Keratinocyte (primary cell): ENCODE data around the gene TSR1. TPM values are rescaled to one million over a fixed set of nuclear protein-coding genes. Genes with fewer than 3 reads are reported as not detected.

ENCODE experiments used
- DNase-seq: peaks from one replicate; pipeline ENCODE4 v3.0.0-alpha.2; 2011; ENCODE audit warnings: low read depth, missing footprints, low spot score
- FAIRE-seq: peaks from 2 replicates; lab custom pipeline; 2011; peaks lifted over from hg19 to GRCh38; lab: Jason Lieb, UNC
- H2AFZ ChIP-seq: 2 replicates; pipeline ENCODE4 v1.6.0; 2012; ENCODE audit warnings: low read length, control low read depth, inconsistent platforms; ENCODE audit not compliant: control insufficient read depth
- H3K27ac ChIP-seq: 2 replicates; pipeline ENCODE4 v1.5.1; 2011; ENCODE audit warnings: low read length; ENCODE audit not compliant: control insufficient read depth, insufficient read depth
- H3K27me3 ChIP-seq: 3 replicates; pipeline ENCODE4 v1.6.0; 2011; ENCODE audit warnings: low read length; ENCODE audit not compliant: control insufficient read depth, insufficient read depth; ENCODE audit errors: extremely low read depth
- H3K36me3 ChIP-seq, 2 experiments: 2 replicates in 1 of 2; 3 replicates in 1 of 2; pipeline ENCODE4 v1.5.1; 2011; ENCODE audit warnings: low read length in 2 of 2, mild to moderate bottlenecking in 1 of 2; ENCODE audit not compliant: control insufficient read depth in 2 of 2, insufficient read depth in 2 of 2; ENCODE audit errors: extremely low read depth in 1 of 2
- H3K4me1 ChIP-seq: 3 replicates; pipeline ENCODE4 v1.5.1; 2011; ENCODE audit warnings: low read length; ENCODE audit not compliant: control insufficient read depth, insufficient read depth; ENCODE audit errors: extremely low read depth
- H3K4me2 ChIP-seq: 3 replicates; pipeline ENCODE4 v1.6.0; 2011; ENCODE audit warnings: low read depth, low read length; ENCODE audit not compliant: control insufficient read depth, insufficient read depth; ENCODE audit errors: extremely low read depth
- H3K4me3 ChIP-seq, 3 experiments: fragments of 200-600 bp in 1 of 3; sonication (generic) in 1 of 3; 2 replicates in 2 of 3; 3 replicates in 1 of 3; pipeline ENCODE4 v1.5.1; 2011 to 2016; ENCODE audit warnings: low read length in 3 of 3, mild to moderate bottlenecking in 3 of 3, control low read depth in 2 of 3, inconsistent platforms in 1 of 3, low read depth in 1 of 3, mixed read lengths in 1 of 3, mixed run types in 1 of 3, moderate library complexity in 1 of 3; ENCODE audit not compliant: control insufficient read depth in 2 of 3, insufficient read depth in 2 of 3; ENCODE audit errors: extremely low read depth in 1 of 3
- H3K79me2 ChIP-seq: 2 replicates; pipeline ENCODE4 v1.6.0; 2012; ENCODE audit warnings: low read length; ENCODE audit not compliant: control insufficient read depth, insufficient read depth
- H3K9ac ChIP-seq: 3 replicates; pipeline ENCODE4 v1.6.0; 2011; ENCODE audit warnings: low read length; ENCODE audit not compliant: control insufficient read depth, insufficient read depth; ENCODE audit errors: extremely low read depth
- H3K9me1 ChIP-seq: 3 replicates; pipeline ENCODE4 v1.6.0; 2011; ENCODE audit warnings: low read length; ENCODE audit not compliant: control insufficient read depth, insufficient read depth; ENCODE audit errors: extremely low read depth
- H3K9me3 ChIP-seq: 2 replicates; pipeline ENCODE4 v1.5.1; 2012; ENCODE audit warnings: low read depth, low read length; ENCODE audit not compliant: control insufficient read depth
- H4K20me1 ChIP-seq: 3 replicates; pipeline ENCODE4 v1.6.0; 2011; ENCODE audit warnings: low read length; ENCODE audit not compliant: control insufficient read depth, insufficient read depth; ENCODE audit errors: extremely low read depth
- CTCF ChIP-seq, 3 experiments: IDR thresholded peaks in 1 of 3; conservative IDR thresholded peaks in 1 of 3; optimal IDR thresholded peaks in 1 of 3; 2 replicates in 2 of 3; 3 replicates in 1 of 3; pipeline versions ENCODE3 to v1.5.1; 2011; ENCODE audit warnings: low read length in 3 of 3, mild to moderate bottlenecking in 3 of 3, moderate library complexity in 2 of 3, control low read depth in 1 of 3, inconsistent platforms in 1 of 3; ENCODE audit not compliant: insufficient read depth in 2 of 3; ENCODE audit errors: extremely low read depth in 1 of 3
- EZH2 ChIP-seq: IDR thresholded peaks from one replicate; pipeline ENCODE4 v1.6.1; 2012; ENCODE audit warnings: inconsistent platforms, mild to moderate bottlenecking, low read length, moderate library complexity
- dilution Hi-C: fragments of 300-500 bp; cut with MboI; formaldehyde crosslinking; loops from one replicate; pipeline ENCODE4 v1.7.0; 2020; ENCODE audit warnings: low sequenced_read_pairs; ENCODE audit not compliant: extremely low pct_ligation_motif_present
- polyA plus RNA-seq, 5 experiments: library from polyadenylated mRNA; depleted of rRNA in 3 of 5; stranded (reverse) in 3 of 5; stranded (forward) in 1 of 5; unstranded in 1 of 5; fragments of >200 nt; gene quantifications; 1 replicate in 1 of 5; 2 replicates in 3 of 5; 3 replicates in 1 of 5; pipeline versions ENCODE4 v1.2.1 to v1.2.3, GENCODE V29; 2011 to 2012; ENCODE audit warnings: missing spikeins in 2 of 5, low read depth in 1 of 5, low replicate concordance in 1 of 5

TSR1 gene
- polyA plus RNA-seq, 1 donor (not counting 4 experiments of a cell fraction or from before 2014, with no cell fraction given): 17.1 TPM

GRCh38 chr17:2337544-2338314, 1.5 kb upstream of the TSR1 start:
- TF ChIP-seq EZH2 (no peak), CTCF (optimal IDR thresholded peaks at IDR 0.05 in 1 of 3, IDR thresholded peaks at IDR 0.05 in 1 of 3, conservative IDR thresholded peaks at IDR 0.05 in 1 of 3; ENCODE audit: extremely low read depth in 1 of 3, insufficient read depth in 2 of 3, low read length in 3 of 3) (peak in 1 of 3 experiments; percentile 4)
- Histone ChIP-seq H4K20me1 (no peaks in the 10 kb centered on the region), H3K4me2 (peak overlapping the region; percentile 94), H3K9ac (peak overlapping the region; percentile 96), H3K4me1 (peaks cover 20% of the 10 kb centered on the region), H3K36me3 (peaks cover 11 to 27% of the 10 kb centered on the region in 2 experiments), H3K9me1 (no peaks in the 10 kb centered on the region), H3K27ac (peak overlapping the region; percentile 42), H3K27me3 (no peaks in the 10 kb centered on the region), H3K9me3 (no peaks in the 10 kb centered on the region), H3K79me2 (peaks cover 38% of the 10 kb centered on the region), H2AFZ (peak overlapping the region; percentile 72), H3K4me3 (peak overlapping the region; percentile 61 to 87 (median 66))
- FAIRE-seq: no peak
- dilution Hi-C loops: no loop called here
- DNase-seq: no peak

DNA sequence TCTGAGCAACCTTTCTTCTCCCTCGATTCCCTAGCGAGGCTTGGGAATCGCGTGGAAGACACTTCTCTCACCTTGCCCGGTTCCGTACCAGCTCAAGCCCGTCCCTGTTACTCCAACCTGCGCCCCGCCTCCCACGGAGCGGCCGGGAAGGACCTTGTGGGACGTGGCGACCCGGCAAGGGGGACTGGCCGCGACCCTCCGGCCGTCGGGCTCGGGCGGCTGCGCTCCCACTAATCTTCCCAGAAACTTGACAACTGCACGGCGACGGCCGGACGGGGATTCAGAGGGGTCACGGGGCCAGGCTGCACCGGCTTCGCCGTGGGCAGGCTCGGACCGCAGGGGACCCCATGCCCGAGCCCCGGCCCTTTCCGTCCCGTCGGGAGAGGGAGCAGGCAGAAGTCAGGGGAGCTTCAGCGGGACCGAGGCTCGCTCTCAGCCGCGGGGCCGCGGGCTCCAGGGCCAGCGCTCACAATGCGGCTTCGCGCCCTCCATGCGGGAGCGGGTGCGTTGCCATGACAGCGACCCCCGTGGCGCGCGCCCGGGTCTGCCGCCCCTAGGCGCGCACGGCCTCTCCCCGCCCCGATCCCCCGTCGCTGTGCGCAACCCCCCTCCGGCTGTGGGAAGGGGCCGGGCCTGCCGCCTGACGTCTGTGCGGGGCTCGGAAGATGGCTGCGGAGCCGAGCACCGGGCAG, 741 bp upstream of the TSR1 start, which contains the start of gene SGSM2:
SGSM2 (plus strand) TSS at position 650 of the 692 bp plus-strand sequence. CDS start 188 bp downstream, outside the sequence.
- peak within 1 kb of the TSS; percentile 94 for H3K4me2 ChIP-seq
- no peaks in the 10 kb centered on the region for H3K9me1 ChIP-seq
- H3K4me3 ChIP-seq: peak within 1 kb of the TSS; percentile 61 to 90 (median 87)
- no peaks in the 10 kb centered on the region for H4K20me1 ChIP-seq
- peaks cover 11 to 31% of the 10 kb centered on the region in 2 experiments for H3K36me3 ChIP-seq
- H3K27ac ChIP-seq: peak within 1 kb of the TSS; percentile 86
- DNase-seq: no peak
- H3K27me3 ChIP-seq: no peaks in the 10 kb centered on the region
- H3K9me3 ChIP-seq: no peaks in the 10 kb centered on the region
- peak within 1 kb of the TSS; percentile 91 for H2AFZ ChIP-seq
- H3K9ac ChIP-seq: peak within 1 kb of the TSS; percentile 96
- peaks cover 20% of the 10 kb centered on the region for H3K4me1 ChIP-seq
- dilution Hi-C loops: no loop called here
- H3K79me2 ChIP-seq: peaks cover 39% of the 10 kb centered on the region
- no peak for TF ChIP-seq CTCF (optimal IDR thresholded peaks at IDR 0.05 in 1 of 3, IDR thresholded peaks at IDR 0.05 in 1 of 3, conservative IDR thresholded peaks at IDR 0.05 in 1 of 3; ENCODE audit: extremely low read depth in 1 of 3, insufficient read depth in 2 of 3, low read length in 3 of 3)
- TF ChIP-seq EZH2: no peak
- no peak for FAIRE-seq
